ENCODE data around the gene TMEM30B.

- no peak for TF ChIP-seq CTCF (IDR thresholded peaks at IDR 0.05)
- TF ChIP-seq POLR2A (IDR thresholded peaks at IDR 0.05) = no peak
- TF ChIP-seq EP300 (IDR thresholded peaks at IDR 0.05) = no peak
Measured at GRCh38 chr14:61229475-61229888, 51.7 kb downstream of the TMEM30B start.
